HG03103 (cell line): Measurements from ENCODE around the gene TMEM116.
"Not testable (repeated sequence)": the region's sequence is repeated elsewhere in the genome, so short reads cannot be mapped to it uniquely, and the experiment has no call there.

Experiments used
- ATAC-seq: cut with Tn5 transposase; IDR thresholded peaks from one replicate; pipeline ENCODE4 v1.9.1; 2021; ENCODE audit warnings: low read depth; ENCODE audit not compliant: unreplicated experiment

Gene TMEM116

DNA sequence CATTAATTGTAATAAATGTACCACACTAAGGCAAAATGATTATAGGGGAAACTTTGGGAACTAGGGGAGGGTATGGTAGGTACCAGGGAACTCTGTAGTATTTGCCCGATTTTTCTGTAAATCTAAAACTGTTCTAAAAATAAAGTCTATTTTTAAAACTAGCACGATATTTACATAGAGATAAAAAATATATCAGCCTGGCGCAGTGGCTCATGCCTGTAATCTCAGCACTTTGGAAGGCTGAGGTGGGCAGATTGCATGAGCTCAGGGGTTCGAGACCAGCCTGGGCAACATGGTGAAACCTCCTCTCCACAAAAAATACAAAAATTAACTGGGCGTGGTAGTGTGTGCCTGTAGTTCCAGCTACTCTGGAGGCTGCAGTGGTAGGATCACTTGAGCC, 32.4 kb downstream of the TMEM116 start:
- no peak for ATAC-seq

DNA sequence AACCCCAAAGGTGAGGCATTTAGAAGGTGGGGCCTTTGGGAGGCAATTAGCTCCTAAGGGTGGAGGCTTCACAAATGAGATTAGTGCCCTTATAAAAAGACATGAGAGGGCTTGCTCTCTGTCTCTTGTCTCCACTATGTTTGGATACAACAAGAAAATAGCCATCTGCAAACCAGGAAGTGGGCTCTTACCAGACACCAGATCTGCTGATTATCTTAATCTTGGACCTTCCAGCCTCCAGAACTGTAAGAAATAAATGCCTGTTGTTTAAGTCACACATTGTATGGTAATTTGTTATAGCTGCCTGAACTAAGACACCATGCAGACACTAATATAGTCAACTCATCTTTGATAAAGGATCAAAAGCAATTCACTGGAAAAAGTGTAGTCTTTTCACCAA, 34.4 kb downstream of the TMEM116 start:
- ATAC-seq, result no peak

- no peak for ATAC-seq
These were observed 36.1 kb downstream of the TMEM116 start for GRCh38 chr12:111976860-111977259.

GRCh38 chr12:111976291-111976690, 36.7 kb downstream of the TMEM116 start:
- ATAC-seq, result no peak

- no peak for ATAC-seq
These were observed 37.6 kb downstream of the TMEM116 start for GRCh38 chr12:111975161-111975931.

DNA sequence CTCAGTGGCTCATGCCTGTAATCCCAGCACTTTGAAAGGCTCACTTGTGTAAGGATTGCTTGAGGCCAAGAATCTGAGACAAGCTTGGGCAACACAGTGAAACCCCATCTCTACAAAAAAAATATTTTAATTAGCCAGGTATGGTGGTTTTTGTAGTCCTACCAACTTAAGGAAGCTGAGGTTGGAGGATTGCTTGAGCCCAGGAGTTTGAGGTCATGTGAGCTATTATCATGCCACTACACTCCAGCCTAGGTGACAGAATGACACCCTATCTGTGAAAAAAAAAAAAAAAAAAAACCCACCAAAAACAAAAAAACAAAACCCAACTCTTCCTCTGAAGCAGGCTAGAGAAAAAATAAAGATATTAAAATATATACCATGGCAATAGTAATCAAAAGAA, 41.2 kb downstream of the TMEM116 start:
- no peak for ATAC-seq

DNA sequence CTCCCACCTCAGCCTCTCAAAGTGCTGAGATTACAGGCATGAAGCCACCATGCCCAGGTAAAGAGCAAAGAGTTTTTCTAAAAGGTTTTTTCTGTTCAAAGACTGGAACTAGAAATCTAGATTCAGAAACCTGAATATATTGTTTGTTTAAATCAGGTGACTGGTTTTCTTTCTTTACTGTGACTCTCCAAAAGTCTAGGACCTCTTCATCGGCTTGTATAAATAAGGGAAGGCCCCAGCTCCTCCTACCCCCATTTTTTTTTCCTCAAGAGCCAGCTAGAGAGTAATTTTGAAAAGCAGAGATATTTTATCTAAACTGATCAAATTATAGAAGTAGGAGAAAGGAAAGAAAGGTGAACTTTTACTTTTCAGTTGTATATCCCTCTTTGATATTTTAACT, 48.0 kb downstream of the TMEM116 start:
- ATAC-seq, result no peak

DNA sequence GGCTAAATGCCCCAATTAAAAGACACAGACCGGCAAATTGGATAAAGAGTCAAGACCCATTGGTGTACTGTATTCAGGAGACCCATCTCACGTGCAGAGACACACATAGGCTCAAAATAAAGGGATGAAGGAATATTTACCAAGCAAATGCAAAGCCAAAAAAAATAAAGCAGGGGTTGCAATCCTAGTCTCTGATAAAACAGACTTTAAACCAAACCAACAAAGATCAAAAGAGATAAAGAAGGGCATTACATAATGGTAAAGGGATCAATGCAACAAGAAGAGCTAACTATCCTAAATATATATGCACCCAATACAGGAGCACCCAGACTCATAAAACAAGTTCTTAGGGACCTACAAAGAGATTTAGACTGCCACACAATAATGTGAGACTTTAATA, 53.4 kb downstream of the TMEM116 start:
- not testable (repeated sequence) for ATAC-seq

DNA sequence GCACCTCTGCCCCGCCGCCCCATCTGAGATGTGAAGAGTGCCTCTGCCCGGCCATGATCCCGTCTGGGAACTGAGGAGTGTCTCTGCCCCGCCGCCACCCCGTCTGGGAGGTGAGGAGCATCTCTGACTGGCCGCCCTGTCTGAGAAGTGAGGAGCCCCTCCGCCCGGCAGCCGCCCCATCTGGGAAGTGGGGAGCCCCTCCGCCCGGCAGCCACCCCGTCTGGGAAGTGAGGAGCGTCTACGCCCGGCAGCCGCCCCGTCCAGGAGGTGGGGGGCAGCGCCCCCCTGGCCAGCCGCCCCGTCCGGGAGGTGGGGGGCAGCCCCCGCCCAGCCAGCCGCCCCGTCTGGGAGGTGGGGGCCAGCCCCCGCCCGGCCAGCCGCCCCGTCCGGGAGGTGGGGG, 55.7 kb downstream of the TMEM116 start:
- not testable (repeated sequence) for ATAC-seq

DNA sequence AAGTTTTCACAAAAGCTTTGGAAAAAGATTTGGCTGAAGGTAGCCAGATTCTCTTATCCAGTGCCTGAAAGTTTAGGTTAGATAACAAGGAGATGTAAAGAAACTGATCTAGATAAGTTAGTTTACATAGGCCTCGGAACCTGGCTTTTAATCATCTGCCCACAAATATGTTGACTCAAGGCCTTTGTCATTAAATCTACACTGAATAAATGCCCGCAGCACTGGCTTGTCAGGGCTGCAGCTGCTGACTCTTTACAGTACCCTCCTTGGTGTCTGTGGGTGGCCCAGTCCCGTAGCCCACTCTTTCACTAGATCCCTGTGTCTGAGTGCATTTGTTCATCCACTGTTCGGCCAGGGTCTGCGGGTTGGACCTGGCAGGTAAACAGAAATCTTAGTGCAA, 58.0 kb downstream of the TMEM116 start:
- no peak for ATAC-seq

- ATAC-seq, result no peak
These were observed 59.5 kb downstream of the TMEM116 start for GRCh38 chr12:111953455-111953854.

DNA sequence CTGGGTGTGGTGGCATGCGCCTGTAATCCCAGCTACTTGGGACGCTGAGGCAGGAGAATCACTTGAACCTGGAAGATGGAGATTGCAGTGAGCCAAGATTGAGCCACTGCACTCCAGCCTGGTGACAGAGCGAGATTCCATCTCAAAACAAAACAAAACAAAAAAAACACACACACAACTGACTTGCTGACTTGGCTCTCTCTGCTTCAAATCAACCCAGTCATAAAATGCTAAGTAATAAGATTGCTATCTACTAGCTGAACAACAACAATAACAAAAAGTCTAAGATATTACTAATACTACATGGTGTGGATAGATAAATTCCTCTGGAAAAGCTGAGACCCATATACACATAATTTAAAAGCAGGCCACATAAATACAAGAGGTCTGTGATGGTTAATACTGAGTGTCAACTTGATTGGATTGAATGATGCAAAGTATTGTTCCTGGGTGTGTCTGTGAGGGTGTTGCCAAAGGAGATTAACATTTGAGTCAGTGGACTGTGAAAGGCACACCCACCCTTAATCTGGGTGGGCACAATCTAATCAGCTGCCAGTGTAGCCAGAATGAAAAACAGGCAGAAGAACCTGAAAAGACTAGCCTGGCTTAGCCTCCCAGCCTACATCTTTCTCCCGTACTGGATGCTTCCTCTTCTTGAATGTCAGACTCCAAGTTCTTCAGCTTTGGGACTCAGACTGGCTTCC, 60.7 kb downstream of the TMEM116 start:
- not testable (repeated sequence) for ATAC-seq

DNA sequence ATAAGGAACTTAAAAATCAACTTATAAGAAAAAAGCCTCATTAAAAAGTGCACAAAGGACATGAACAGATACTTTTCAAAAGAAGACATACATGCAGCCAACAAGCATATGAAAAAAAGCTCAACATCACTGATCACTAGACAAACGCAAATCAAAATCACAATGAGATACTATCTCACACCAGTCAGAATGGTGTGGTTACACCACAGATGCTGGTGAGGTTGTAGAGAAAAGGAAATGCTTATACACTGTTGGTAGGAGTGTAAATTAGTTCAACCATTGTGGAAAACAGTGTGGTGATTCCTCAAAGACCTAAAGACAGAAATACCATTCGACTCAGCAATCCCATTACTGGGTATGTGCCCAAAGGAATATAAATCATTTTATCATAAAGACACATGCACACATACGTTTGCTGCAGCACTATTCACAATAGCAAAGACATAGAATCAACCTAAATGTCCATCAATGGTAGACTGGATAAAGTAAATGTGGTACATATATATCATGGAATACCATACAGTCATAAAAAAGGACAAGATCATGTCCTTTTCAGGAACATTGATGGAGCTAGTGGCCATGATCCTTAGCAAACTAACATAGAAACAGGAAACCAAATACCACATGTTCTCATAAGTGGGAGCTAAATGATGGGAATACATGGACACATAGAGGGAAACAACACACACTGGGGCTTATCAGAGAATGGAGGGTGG, 61.8 kb downstream of the TMEM116 start:
- ATAC-seq, result not testable (repeated sequence)

GRCh38 chr12:111943929-111944328, 69.0 kb downstream of the TMEM116 start:
- ATAC-seq, result no peak

DNA sequence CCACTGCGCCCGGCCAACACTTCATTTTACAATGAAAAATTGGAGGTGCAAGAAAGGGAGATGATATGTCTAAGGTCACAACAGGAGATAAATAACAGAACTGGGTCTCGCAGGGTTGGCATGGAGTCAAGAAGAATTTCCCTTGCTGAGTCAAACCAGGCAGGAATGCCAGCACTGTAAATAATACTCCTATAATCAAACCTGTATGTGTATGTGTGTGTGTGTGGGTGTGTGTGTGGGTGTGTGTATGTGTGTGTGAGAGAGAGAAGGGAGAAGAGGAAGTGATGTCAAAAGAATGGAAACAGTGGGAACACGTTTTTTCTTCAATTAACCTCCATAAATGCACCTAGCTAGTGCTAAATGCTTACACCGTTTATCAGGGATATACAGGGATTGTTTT, 70.4 kb downstream of the TMEM116 start:
- ATAC-seq, result no peak

GRCh38 chr12:111937429-111937828, 75.5 kb downstream of the TMEM116 start:
- ATAC-seq, result no peak

- ATAC-seq, result no peak
These were observed 76.1 kb downstream of the TMEM116 start for GRCh38 chr12:111936869-111937268.

- no peak for ATAC-seq
These were observed 80.7 kb downstream of the TMEM116 start for GRCh38 chr12:111932241-111932640.

DNA sequence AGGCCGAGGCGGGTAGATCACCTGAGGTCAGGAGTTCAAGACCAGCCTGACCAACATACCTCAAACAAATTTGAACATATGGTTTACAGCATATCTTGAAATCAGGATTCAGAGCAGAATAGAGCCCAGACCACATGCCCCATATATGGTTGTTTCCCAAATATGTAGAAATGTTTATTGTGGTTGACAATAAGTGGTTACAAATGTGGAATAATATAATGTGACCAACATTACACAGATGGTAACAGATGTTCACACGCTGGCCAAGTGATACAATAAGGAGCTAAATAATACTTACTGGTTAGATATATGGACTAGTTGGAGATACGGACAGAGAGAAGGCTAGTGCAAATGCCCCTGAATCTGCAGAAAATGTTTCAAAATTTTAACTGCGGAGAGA, 85.6 kb downstream of the TMEM116 start:
- no peak for ATAC-seq

- ATAC-seq, result no peak
These were observed 86.3 kb downstream of the TMEM116 start for GRCh38 chr12:111926631-111927030.

DNA sequence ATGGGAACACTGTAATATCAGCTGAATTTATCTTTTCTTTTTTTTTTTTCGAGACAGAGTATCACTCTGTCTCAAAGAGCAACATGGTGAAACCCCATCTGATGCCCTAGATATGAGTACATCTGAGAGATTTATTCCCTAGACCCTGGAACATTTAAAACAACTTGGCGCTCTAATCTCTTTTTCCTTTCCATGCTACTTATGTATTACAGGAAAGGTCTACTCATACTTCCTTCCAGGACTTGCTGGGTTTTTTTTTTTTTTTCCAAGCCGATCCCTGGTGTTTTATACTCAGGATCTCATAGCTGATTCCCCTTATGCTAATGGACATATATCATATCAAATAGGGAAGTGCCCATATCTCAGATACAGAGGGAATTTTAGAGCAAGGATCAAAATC, 87.8 kb downstream of the TMEM116 start:
- ATAC-seq, result no peak
